ENCODE results near the gene MPI. TPM values are rescaled to one million over a fixed set of nuclear protein-coding genes. Genes with fewer than 3 reads are reported as not detected.

Gene MPI
- total and polyA plus RNA-seq, 2 donors (not counting 3 experiments of a cell fraction or from before 2014, with no cell fraction given): 36.3 to 69.3 TPM

- ChIA-PET CTCF (interaction anchor here (6.4 kb wide), 1 partner anchor 33 kb away, joined by 54 read pairs; no protein-coding TSS in a partner anchor), POLR2A (no interaction called here)
- Histone ChIP-seq H3K4me2 (ENCODE audit: insufficient read depth, low read length) (peak overlapping the region; percentile 36), H3K4me1 (ENCODE audit: control insufficient read depth, extremely low read depth, insufficient read depth, low read length) (peaks cover 43% of the 10 kb centered on the region), H3K9me3 (replicated peaks; ENCODE audit: control insufficient read depth, insufficient read depth, low read length) (no peaks in the 10 kb centered on the region), H3K27me3 (ENCODE audit: control insufficient read depth in 2 of 2, insufficient read depth in 2 of 2, low read length in 2 of 2) (no peaks in the 10 kb centered on the region), H2AFZ (ENCODE audit: low read depth, low read length) (no peak overlapping the region), H3K9ac (replicated peaks; ENCODE audit: extremely low read depth, insufficient read depth, low read length) (no peak overlapping the region), H3K27ac (ENCODE audit: insufficient read depth, low read depth, low read length) (peak overlapping the region; percentile 24), H3K9me1 (replicated peaks; ENCODE audit: control insufficient read depth, extremely low read depth, insufficient read depth, low read length) (no peaks in the 10 kb centered on the region), H3K79me2 (ENCODE audit: control insufficient read depth, insufficient read depth, low read length) (peaks cover 63% of the 10 kb centered on the region), H4K20me1 (replicated peaks; ENCODE audit: control insufficient read depth, extremely low read depth, insufficient read depth, low read length) (no peaks in the 10 kb centered on the region), H3K4me3 (replicated peaks in 1 of 3; ENCODE audit: insufficient read depth in 1 of 3, low read depth in 1 of 3, low read length in 3 of 3) (no peak overlapping the region), H3K36me3 (ENCODE audit: control insufficient read depth in 2 of 2, extremely low read depth in 1 of 2, insufficient read depth in 2 of 2, low read length in 2 of 2) (no peaks in the 10 kb centered on the region)
- peak; percentile 46 for DNase-seq (ENCODE audit: low read depth, low spot score)
- no TSS peak for BruUV-seq (replicated peaks)
- intact Hi-C loops (cut with micrococcal nuclease) (no loop called here), dilution Hi-C loops (cut with MboI; ENCODE audit: extremely low pct_ligation_motif_present, low sequenced_read_pairs) (no loop called here)
- TF ChIP-seq POLR2A (IDR thresholded peaks at IDR 0.05; ENCODE audit: low read depth, low read length) (no peak), GATA2 (IDR thresholded peaks at IDR 0.05; ENCODE audit: insufficient read depth, insufficient read length, low read depth, low read length) (peak; percentile 77), JUN (IDR thresholded peaks at IDR 0.05; ENCODE audit: borderline replicate concordance, insufficient read depth, insufficient read length, low read depth) (no peak), POLR2AphosphoS5 (IDR thresholded peaks at IDR 0.05; ENCODE audit: insufficient read depth, low read depth, low read length) (peak; percentile 37), MAX (IDR thresholded peaks at IDR 0.05; ENCODE audit: insufficient read depth, insufficient read length) (peak; percentile 25), EZH2 (IDR thresholded peaks at IDR 0.05; ENCODE audit: borderline replicate concordance, low read depth, low read length, severe bottlenecking) (no peak)
- peak; percentile 94 for FAIRE-seq
Measured at GRCh38 chr15:74868059-74868458, 21.8 kb upstream of the MPI start.

- peak overlapping the region; percentile 3 for H3K4me2 ChIP-seq (ENCODE audit: insufficient read depth, low read length)
- H3K9me1 ChIP-seq (replicated peaks; ENCODE audit: control insufficient read depth, extremely low read depth, insufficient read depth, low read length): no peaks in the 10 kb centered on the region
Measured at GRCh38 chr15:74869372-74869725, 20.5 kb upstream of the MPI start.

More at GRCh38 chr15:74869372-74869725, 20.5 kb upstream of the MPI start:
- intact Hi-C loops (cut with micrococcal nuclease): no loop called here
- Histone ChIP-seq H2AFZ (ENCODE audit: low read depth, low read length) (no peak overlapping the region), H3K9me3 (replicated peaks; ENCODE audit: control insufficient read depth, insufficient read depth, low read length) (no peaks in the 10 kb centered on the region), H3K27me3 (ENCODE audit: control insufficient read depth in 2 of 2, insufficient read depth in 2 of 2, low read length in 2 of 2) (no peaks in the 10 kb centered on the region), H4K20me1 (replicated peaks; ENCODE audit: control insufficient read depth, extremely low read depth, insufficient read depth, low read length) (no peaks in the 10 kb centered on the region), H3K36me3 (ENCODE audit: control insufficient read depth in 2 of 2, extremely low read depth in 1 of 2, insufficient read depth in 2 of 2, low read length in 2 of 2) (no peaks in the 10 kb centered on the region), H3K79me2 (ENCODE audit: control insufficient read depth, insufficient read depth, low read length) (peaks cover 59% of the 10 kb centered on the region), H3K4me1 (ENCODE audit: control insufficient read depth, extremely low read depth, insufficient read depth, low read length) (peaks cover 45% of the 10 kb centered on the region), H3K27ac (ENCODE audit: insufficient read depth, low read depth, low read length) (peak overlapping the region; percentile 25), H3K4me3 (replicated peaks in 1 of 3; ENCODE audit: insufficient read depth in 1 of 3, low read depth in 1 of 3, low read length in 3 of 3) (no peak overlapping the region), H3K9ac (replicated peaks; ENCODE audit: extremely low read depth, insufficient read depth, low read length) (no peak overlapping the region)
- POLR2A ChIA-PET: no interaction called here
- DNase-seq (ENCODE audit: low read depth, low spot score): no peak
- no peak for TF ChIP-seq POLR2A (IDR thresholded peaks at IDR 0.05; ENCODE audit: low read depth, low read length)
- TF ChIP-seq CTCF (IDR thresholded peaks at IDR 0.05; ENCODE audit: extremely low read depth in 1 of 2, insufficient read depth in 1 of 2, low read depth in 1 of 2, low read length in 2 of 2): no peak
- no peak for FAIRE-seq
- dilution Hi-C loops (cut with MboI; ENCODE audit: extremely low pct_ligation_motif_present, low sequenced_read_pairs): no loop called here
- no TSS peak for BruUV-seq (replicated peaks)
- CTCF ChIA-PET: interaction anchor here (0.8 to 6.4 kb wide), 7 partner anchors 9 to 80 kb away, joined by 3 to 54 read pairs (median 4); partner anchors contain the start of gene ULK3
